Trophoblast cell (in vitro differentiated cells and primary cell): ENCODE data around the gene CD200R1.

Source experiments
- DNase-seq, 2 donors: peaks; one replicate each; pipeline ENCODE4 v3.0.0-alpha.2; 2016
- H2AFZ ChIP-seq: 2 replicates; pipeline ENCODE4 v1.6.1; 2013; ENCODE audit warnings: low read length, moderate library complexity, mild to moderate bottlenecking; ENCODE audit not compliant: insufficient read depth, poor library complexity
- H2AK5ac ChIP-seq: 2 replicates; pipeline ENCODE4 v1.6.1; 2013; ENCODE audit warnings: mild to moderate bottlenecking, low read length
- H2BK120ac ChIP-seq: 2 replicates; pipeline ENCODE4 v1.6.1; 2013; ENCODE audit warnings: low read length, mild to moderate bottlenecking, moderate library complexity; ENCODE audit not compliant: insufficient read depth, poor library complexity
- H2BK12ac ChIP-seq: 2 replicates; pipeline ENCODE4 v1.6.1; 2013; ENCODE audit warnings: mild to moderate bottlenecking, low read length, moderate library complexity
- H2BK5ac ChIP-seq: 2 replicates; pipeline ENCODE4 v1.6.1; 2013; ENCODE audit warnings: low read length, low read depth, moderate library complexity, mild to moderate bottlenecking; ENCODE audit not compliant: poor library complexity
- H3K14ac ChIP-seq: 2 replicates; pipeline ENCODE4 v1.6.1; 2013; ENCODE audit warnings: mild to moderate bottlenecking, low read length
- H3K18ac ChIP-seq: 2 replicates; pipeline ENCODE4 v1.6.1; 2013; ENCODE audit warnings: mild to moderate bottlenecking, low read length
- H3K23ac ChIP-seq: 2 replicates; pipeline ENCODE4 v1.6.1; 2013; ENCODE audit warnings: low read length
- H3K27ac ChIP-seq: 2 replicates; pipeline ENCODE4 v1.5.1; 2013; ENCODE audit warnings: low read depth, mild to moderate bottlenecking, inconsistent platforms, low read length, moderate library complexity
- H3K27me3 ChIP-seq: 2 replicates; pipeline ENCODE4 v1.6.1; 2013; ENCODE audit warnings: inconsistent platforms, mild to moderate bottlenecking, low read length, moderate library complexity; ENCODE audit not compliant: insufficient read depth
- H3K36me3 ChIP-seq, 2 experiments: 1 replicate in 1 of 2; 2 replicates in 1 of 2; pipeline ENCODE4 v1.6.1; 2013; ENCODE audit warnings: low read length in 2 of 2, mild to moderate bottlenecking in 2 of 2, moderate library complexity in 1 of 2; ENCODE audit not compliant: insufficient read depth in 2 of 2, control insufficient read depth in 1 of 2
- H3K4ac ChIP-seq: 2 replicates; pipeline ENCODE4 v1.6.1; 2013; ENCODE audit warnings: low read depth, mild to moderate bottlenecking, low read length, moderate library complexity
- H3K4me1 ChIP-seq, 2 experiments: 1 replicate in 1 of 2; 2 replicates in 1 of 2; pipeline ENCODE4 v1.6.1; 2013; ENCODE audit warnings: low read length in 2 of 2, mild to moderate bottlenecking in 2 of 2, moderate library complexity in 1 of 2; ENCODE audit not compliant: insufficient read depth in 2 of 2, control insufficient read depth in 1 of 2
- H3K4me2 ChIP-seq: 2 replicates; pipeline ENCODE4 v1.6.1; 2013; ENCODE audit warnings: inconsistent platforms, mild to moderate bottlenecking, low read length, moderate library complexity
- H3K4me3 ChIP-seq: 2 replicates; pipeline ENCODE4 v1.5.1; 2013; ENCODE audit warnings: mild to moderate bottlenecking, low read depth, low read length, inconsistent platforms
- H3K79me1 ChIP-seq: one replicate; pipeline ENCODE4 v1.6.1; 2013; ENCODE audit warnings: low read length
- H3K79me2 ChIP-seq: 2 replicates; pipeline ENCODE4 v1.6.1; 2013; ENCODE audit warnings: low read length, mild to moderate bottlenecking; ENCODE audit not compliant: control insufficient read depth, insufficient read depth, poor library complexity
- H3K9ac ChIP-seq: 2 replicates; pipeline ENCODE4 v1.6.1; 2013; ENCODE audit warnings: mild to moderate bottlenecking, low read length
- H3K9me3 ChIP-seq: 2 replicates; pipeline ENCODE4 v1.6.1; 2013; ENCODE audit warnings: low read depth, mild to moderate bottlenecking, control low read depth, inconsistent platforms, low read length; ENCODE audit not compliant: insufficient read depth
- H4K12ac ChIP-seq: 2 replicates; pipeline ENCODE4 v1.6.1; 2013; ENCODE audit warnings: low read depth, mild to moderate bottlenecking, low read length, moderate library complexity
- H4K8ac ChIP-seq: 2 replicates; pipeline ENCODE4 v1.6.1; 2013; ENCODE audit warnings: low read depth, mild to moderate bottlenecking, low read length, moderate library complexity
- H4K91ac ChIP-seq: one replicate; pipeline ENCODE4 v1.6.1; 2013; ENCODE audit warnings: low read depth, mild to moderate bottlenecking, low read length, moderate library complexity
- WGBS: extraction: QIAGEN DNeasy Blood & Tissue Kit; methylation state at CpG from one replicate; pipeline ENCODE4 v1.1.7; 2013; ENCODE audit warnings: missing lambda C conversion rate; ENCODE audit not compliant: insufficient read length, insufficient coverage; ENCODE audit errors: extremely low coverage; 5-methylcytosine and 5-hydroxymethylcytosine counted together

CD200R1 gene

DNA sequence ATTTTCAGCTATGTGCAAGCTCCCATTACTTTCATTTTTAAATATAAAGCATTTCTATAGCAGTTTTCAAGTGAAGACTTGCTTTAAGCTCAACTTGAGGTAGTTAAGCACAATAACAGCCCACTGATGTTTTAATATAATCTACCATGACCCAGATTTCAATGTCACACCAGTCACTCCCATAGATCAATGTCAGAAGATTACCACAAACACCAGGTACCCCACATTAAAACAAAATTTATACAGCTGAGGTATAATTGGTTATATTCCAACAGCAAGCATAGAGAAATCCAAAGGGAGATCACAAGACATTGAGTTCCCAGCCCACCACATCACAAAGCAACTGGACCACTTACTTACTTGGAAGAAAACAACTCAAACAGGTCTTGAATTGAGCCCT, 38.7 kb upstream of the CD200R1 start:
- no peak overlapping the region for H3K27ac ChIP-seq
- H3K4ac ChIP-seq: no peak overlapping the region
- H4K12ac ChIP-seq: no peak overlapping the region
- no peak overlapping the region for H2BK5ac ChIP-seq
- H4K8ac ChIP-seq: no peak overlapping the region
- no peak overlapping the region for H2BK12ac ChIP-seq
- no peaks in the 10 kb centered on the region for H3K27me3 ChIP-seq
- no peaks in the 10 kb centered on the region for H3K79me2 ChIP-seq
- no peak for DNase-seq
- no peaks in the 10 kb centered on the region for H3K9me3 ChIP-seq
- H2AK5ac ChIP-seq: no peak overlapping the region
- H3K18ac ChIP-seq: no peak overlapping the region
- H3K4me3 ChIP-seq: no peak overlapping the region
- no peaks in the 10 kb centered on the region for H3K4me1 ChIP-seq
- H3K14ac ChIP-seq: no peak overlapping the region
- no peak overlapping the region for H2BK120ac ChIP-seq
- no peaks in the 10 kb centered on the region for H3K79me1 ChIP-seq
- H3K23ac ChIP-seq: no peak overlapping the region
- no peak overlapping the region for H2AFZ ChIP-seq
- H3K4me2 ChIP-seq: no peak overlapping the region
- no peak overlapping the region for H3K9ac ChIP-seq
- peaks cover 2 to 8% of the 10 kb centered on the region in 2 experiments for H3K36me3 ChIP-seq
- H4K91ac ChIP-seq: no peak overlapping the region

- no peak overlapping the region for H3K14ac ChIP-seq
- no peak overlapping the region for H3K27ac ChIP-seq
- H3K9me3 ChIP-seq: no peaks in the 10 kb centered on the region
- H3K36me3 ChIP-seq: peaks cover 3 to 20% of the 10 kb centered on the region in 2 experiments
- H3K23ac ChIP-seq: no peak overlapping the region
- no peak overlapping the region for H2BK5ac ChIP-seq
- H3K4me3 ChIP-seq: no peak overlapping the region
- H3K79me2 ChIP-seq: no peaks in the 10 kb centered on the region
- H3K27me3 ChIP-seq: no peaks in the 10 kb centered on the region
- no peak for DNase-seq
- H2BK120ac ChIP-seq: no peak overlapping the region
- H2BK12ac ChIP-seq: no peak overlapping the region
- H4K8ac ChIP-seq: no peak overlapping the region
- H3K18ac ChIP-seq: no peak overlapping the region
- no peak overlapping the region for H4K91ac ChIP-seq
- no peak overlapping the region for H2AFZ ChIP-seq
- no CpG with 5 or more reads among the region's 3 CpGs for WGBS
- no peak overlapping the region for H3K4me2 ChIP-seq
- H3K4ac ChIP-seq: no peak overlapping the region
- H3K9ac ChIP-seq: no peak overlapping the region
- H3K4me1 ChIP-seq: no peaks in the 10 kb centered on the region
- H4K12ac ChIP-seq: no peak overlapping the region
- no peak overlapping the region for H2AK5ac ChIP-seq
- no peaks in the 10 kb centered on the region for H3K79me1 ChIP-seq
Observed at GRCh38 chr3:113008117-113008516, 33.2 kb upstream of the CD200R1 start.

DNA sequence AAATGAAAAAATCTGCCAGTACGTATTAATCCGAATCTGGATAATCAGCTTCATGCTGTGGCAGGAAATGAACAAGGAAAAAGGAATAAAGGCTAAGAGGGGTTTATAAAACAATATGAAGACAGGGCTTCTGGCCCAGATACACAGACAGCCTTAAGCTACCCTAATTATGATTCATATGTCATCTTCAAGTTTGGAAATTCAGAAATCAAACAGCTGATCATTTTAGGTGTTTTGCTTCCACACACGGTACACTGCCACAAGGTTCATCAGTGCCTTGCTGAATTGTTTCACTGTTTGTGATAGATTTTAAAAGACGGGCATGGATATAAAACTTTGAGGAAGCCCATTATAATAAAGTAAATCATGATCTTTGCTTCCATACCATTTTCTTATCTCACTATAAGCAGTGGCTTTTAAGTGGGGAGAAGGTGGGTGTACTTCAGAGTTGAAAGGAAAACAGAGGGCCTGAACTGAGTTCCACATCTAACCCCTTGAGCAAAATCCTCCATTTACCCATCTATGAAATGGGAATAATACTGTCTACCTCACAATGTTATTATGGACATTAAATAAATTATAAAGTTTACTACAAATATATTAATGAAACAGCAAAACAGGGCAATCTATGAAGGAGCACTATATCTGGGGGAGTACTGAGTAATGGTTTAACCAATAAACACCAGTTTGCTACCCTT, 31.6 kb upstream of the CD200R1 start:
- no peak overlapping the region for H2BK120ac ChIP-seq
- no CpG with 5 or more reads among the region's 4 CpGs for WGBS
- H3K4me2 ChIP-seq: no peak overlapping the region
- no peaks in the 10 kb centered on the region for H3K27me3 ChIP-seq
- H3K4me1 ChIP-seq: no peaks in the 10 kb centered on the region
- H3K23ac ChIP-seq: no peak overlapping the region
- no peak overlapping the region for H4K91ac ChIP-seq
- DNase-seq: no peak
- no peak overlapping the region for H3K18ac ChIP-seq
- no peaks in the 10 kb centered on the region for H3K79me1 ChIP-seq
- H2BK12ac ChIP-seq: no peak overlapping the region
- H2AFZ ChIP-seq: no peak overlapping the region
- no peak overlapping the region for H4K8ac ChIP-seq
- no peak overlapping the region for H3K14ac ChIP-seq
- H3K9me3 ChIP-seq: no peaks in the 10 kb centered on the region
- H3K79me2 ChIP-seq: no peaks in the 10 kb centered on the region
- H2BK5ac ChIP-seq: no peak overlapping the region
- no peak overlapping the region for H3K4me3 ChIP-seq
- H3K36me3 ChIP-seq: peaks cover 2 to 29% of the 10 kb centered on the region in 2 experiments
- no peak overlapping the region for H3K4ac ChIP-seq
- H2AK5ac ChIP-seq: no peak overlapping the region
- H3K27ac ChIP-seq: no peak overlapping the region
- no peak overlapping the region for H4K12ac ChIP-seq
- H3K9ac ChIP-seq: no peak overlapping the region

GRCh38 chr3:113005611-113006010, 30.7 kb upstream of the CD200R1 start:
- no CpG with 5 or more reads among the region's 7 CpGs for WGBS
- no peak overlapping the region for H4K12ac ChIP-seq
- peaks cover 2 to 29% of the 10 kb centered on the region in 2 experiments for H3K36me3 ChIP-seq
- no peak overlapping the region for H2AK5ac ChIP-seq
- no peak overlapping the region for H3K4me2 ChIP-seq
- no peak overlapping the region for H2BK120ac ChIP-seq
- no peaks in the 10 kb centered on the region for H3K4me1 ChIP-seq
- no peak overlapping the region for H3K4ac ChIP-seq
- H2BK12ac ChIP-seq: no peak overlapping the region
- no peak overlapping the region for H4K91ac ChIP-seq
- H3K27ac ChIP-seq: no peak overlapping the region
- H3K9me3 ChIP-seq: no peaks in the 10 kb centered on the region
- H3K4me3 ChIP-seq: no peak overlapping the region
- DNase-seq: no peak
- no peak overlapping the region for H3K9ac ChIP-seq
- no peak overlapping the region for H3K14ac ChIP-seq
- no peaks in the 10 kb centered on the region for H3K27me3 ChIP-seq
- no peaks in the 10 kb centered on the region for H3K79me1 ChIP-seq
- no peak overlapping the region for H4K8ac ChIP-seq
- no peak overlapping the region for H3K23ac ChIP-seq
- no peak overlapping the region for H3K18ac ChIP-seq
- no peak overlapping the region for H2BK5ac ChIP-seq
- H2AFZ ChIP-seq: no peak overlapping the region
- no peaks in the 10 kb centered on the region for H3K79me2 ChIP-seq
